HG03097 (cell line): ENCODE data around the gene NINJ2.
"Not testable (repeated sequence)": the region's sequence is repeated elsewhere in the genome, so short reads cannot be mapped to it uniquely, and the experiment has no call there.

Experiments used
- ATAC-seq: cut with Tn5 transposase; IDR thresholded peaks from one replicate; pipeline ENCODE4 v1.9.1; 2021; ENCODE audit not compliant: unreplicated experiment, low FRiP score

The NINJ2 gene

GRCh38 chr12:642633-643474, 20.4 kb downstream of the NINJ2 start:
- peak; percentile 66 for ATAC-seq

- ATAC-seq, result not testable (repeated sequence)
Observed at GRCh38 chr12:641321-641720, 21.9 kb downstream of the NINJ2 start.

DNA sequence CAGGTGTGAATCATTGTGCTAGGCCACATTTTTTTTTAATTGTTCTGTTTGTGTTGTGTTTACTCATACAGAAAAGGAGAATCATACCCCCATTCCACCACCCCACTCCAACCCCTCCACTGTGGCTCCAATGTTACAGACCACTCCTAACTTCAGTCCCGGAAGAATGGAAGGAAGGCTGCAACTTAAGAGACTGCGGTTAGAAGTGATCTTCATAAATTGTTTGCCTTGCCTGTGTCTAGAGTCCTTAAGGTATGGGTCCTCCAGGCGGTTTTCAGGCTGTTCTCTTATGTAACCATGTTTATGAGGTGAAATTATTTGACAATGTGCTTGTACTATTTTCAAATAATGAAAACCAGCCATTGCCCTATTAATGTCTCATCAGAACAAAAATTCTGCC, 22.5 kb downstream of the NINJ2 start:
- ATAC-seq, result no peak

GRCh38 chr12:639988-640387, 23.3 kb downstream of the NINJ2 start:
- no peak for ATAC-seq

DNA sequence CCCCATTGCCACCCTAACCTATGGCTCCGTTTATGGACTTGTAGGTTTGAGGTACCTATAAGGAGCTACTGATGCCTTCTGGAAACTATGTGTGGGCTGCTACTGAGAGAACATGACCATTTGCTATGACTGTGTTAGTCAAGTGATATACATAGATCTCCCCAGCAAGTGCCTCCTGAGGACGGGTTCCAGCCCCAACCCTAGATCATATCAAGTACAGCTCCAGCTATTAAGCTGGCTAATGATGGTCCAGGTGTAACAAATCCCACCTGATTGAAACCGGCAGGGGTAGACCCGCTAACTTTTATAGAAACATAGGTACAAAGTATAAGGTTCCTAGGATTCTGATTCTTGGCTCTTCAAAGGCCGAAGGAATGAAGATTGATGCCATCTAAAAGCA, 23.7 kb downstream of the NINJ2 start:
- ATAC-seq, result no peak

- ATAC-seq, result no peak
Observed at GRCh38 chr12:638953-639557, 24.2 kb downstream of the NINJ2 start.

- ATAC-seq, result no peak
Observed at GRCh38 chr12:636632-637031, 26.6 kb downstream of the NINJ2 start.

DNA sequence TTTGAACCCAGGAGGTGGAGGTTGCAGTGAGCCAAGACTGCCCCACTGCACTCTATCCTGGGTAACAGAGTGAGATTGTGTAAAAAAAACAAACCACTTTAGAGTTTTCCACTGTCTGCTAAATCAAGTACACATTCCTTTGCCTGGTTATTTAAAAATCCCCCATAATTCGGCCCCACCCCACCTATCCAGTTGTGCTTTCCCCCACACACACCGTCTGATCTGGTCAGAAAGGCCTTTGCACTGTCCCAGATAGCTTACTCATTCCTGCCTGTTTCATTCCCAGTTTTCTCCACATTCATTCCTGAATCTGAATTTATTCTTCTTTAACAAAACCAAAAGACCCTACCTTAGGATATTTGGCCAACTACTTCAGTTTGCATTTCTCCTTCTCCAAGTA, 29.5 kb downstream of the NINJ2 start:
- ATAC-seq, result no peak

GRCh38 chr12:632102-632696, 31.0 kb downstream of the NINJ2 start:
- ATAC-seq, result no peak

GRCh38 chr12:630656-631632, 32.3 kb downstream of the NINJ2 start:
- ATAC-seq, result peak; percentile 53

DNA sequence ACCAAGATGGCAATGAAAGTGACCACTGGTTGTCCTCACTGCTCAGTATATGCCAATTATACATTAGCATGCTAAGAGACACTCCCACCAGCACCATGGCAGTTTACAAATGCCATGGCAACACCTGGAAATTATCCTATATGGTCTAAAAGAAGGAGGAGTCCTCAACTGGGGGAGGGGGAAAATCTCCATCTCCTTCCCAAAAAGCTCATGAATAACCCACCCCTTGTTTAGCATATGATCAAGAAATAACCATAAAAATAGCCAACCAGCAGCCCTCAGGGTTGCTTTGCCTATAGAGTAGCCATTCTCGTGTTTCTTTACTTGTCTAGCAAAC, 34.5 kb downstream of the NINJ2 start:
- ATAC-seq, result not testable (repeated sequence)

- ATAC-seq, result no peak
Observed at GRCh38 chr12:627863-628741, 35.1 kb downstream of the NINJ2 start.

- ATAC-seq, result no peak
Observed at GRCh38 chr12:627285-627684, 36.0 kb downstream of the NINJ2 start.

DNA sequence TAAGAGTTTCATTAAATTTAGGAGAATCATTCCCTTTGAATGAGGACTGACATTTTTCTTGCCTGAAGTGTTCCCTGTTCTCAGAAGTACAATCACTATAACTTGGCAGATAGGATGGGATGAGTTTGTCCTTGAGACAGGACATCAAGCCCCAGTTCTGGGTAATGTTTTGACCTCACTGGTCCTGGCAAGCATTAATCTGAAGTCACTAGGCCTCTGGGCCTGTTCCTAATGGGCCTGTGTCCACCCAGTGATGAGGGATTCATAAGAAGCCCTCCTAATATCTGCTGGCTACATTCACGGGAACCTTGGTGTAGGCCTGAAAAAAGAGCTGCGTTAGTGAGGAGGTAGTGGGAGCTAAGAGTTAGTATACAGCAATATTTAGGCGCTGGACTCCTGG, 37.2 kb downstream of the NINJ2 start:
- no peak for ATAC-seq

GRCh38 chr12:623865-624372, 39.3 kb downstream of the NINJ2 start:
- ATAC-seq, result no peak

- no peak for ATAC-seq
Observed at GRCh38 chr12:623172-623864, 39.9 kb downstream of the NINJ2 start.

- ATAC-seq, result no peak
Observed at GRCh38 chr12:622416-622815, 40.8 kb downstream of the NINJ2 start.

DNA sequence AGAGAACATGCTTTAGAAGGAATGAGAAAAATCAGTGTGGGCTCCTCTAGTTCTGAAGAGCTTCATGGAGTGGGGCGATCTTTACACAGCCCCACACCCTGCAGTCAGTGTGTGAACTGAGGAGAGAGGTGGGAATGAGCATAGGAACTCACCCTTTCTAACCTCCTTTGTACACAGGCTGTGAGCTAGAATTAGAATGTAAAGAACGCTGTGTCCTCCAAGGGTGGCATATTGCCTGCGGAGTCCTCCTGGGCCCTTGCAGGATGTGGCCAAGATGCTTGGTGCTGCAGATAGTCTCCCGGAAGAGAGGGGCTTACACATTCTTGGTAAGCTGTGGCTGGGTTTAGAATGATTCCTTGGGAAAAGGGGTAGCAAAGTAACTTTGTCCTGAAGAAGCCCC, 43.9 kb downstream of the NINJ2 start:
- no peak for ATAC-seq

DNA sequence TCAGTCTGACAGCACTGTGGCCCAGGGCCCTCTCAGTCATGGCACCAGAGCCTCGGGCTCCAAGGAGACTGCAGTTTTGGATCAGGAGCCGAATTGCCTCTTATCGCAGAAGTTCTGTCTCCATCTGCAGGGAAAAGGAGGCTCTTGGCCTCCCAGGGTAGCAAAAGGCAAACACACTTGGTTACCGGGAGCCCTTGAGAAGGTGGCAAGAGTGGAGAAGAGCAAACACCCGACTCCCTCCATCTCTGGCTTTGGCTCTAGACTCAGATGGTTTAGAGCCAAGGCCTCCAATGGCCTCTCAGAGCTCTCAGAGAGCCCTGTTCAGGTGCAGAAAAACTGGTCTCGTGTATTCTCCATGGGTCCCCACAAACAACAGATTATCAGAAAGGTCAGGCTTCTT, 44.6 kb downstream of the NINJ2 start:
- no peak for ATAC-seq
